ENCODE measurements around the gene HSPB9. TPM values are rescaled to one million over a fixed set of nuclear protein-coding genes. Genes with fewer than 3 reads are reported as not detected.

The HSPB9 gene
- total RNA-seq, 2 donors from 2014 or later: 1.8 TPM; not detected in 1

DNA sequence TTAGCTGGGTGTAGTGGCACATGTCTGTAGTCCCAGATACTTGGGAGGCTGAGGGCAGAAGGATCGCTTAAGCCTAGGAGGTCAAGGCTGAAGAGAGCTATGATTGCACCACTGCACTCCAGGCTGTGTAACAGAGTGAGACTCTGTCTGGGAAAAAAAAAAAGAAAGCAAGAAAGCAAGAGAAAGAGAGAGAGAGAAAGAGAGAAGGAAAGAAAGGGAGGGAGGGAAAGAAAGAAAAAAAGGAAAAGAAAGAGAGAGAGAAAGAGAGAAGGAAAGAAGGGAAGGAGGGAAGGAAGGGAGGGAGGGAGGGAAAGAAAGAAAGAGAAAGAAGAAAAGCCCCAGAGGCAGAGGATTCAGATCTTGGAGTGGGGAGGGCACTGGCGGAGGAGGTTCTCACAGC is 16.6 kb upstream of the HSPB9 start:
- Histone ChIP-seq H3K4me1 (peaks cover 7% of the 10 kb centered on the region), H3K36me3 (replicated peaks in 1 of 2; ENCODE audit: insufficient read depth in 1 of 2, low read depth in 2 of 2) (no peaks in the 10 kb centered on the region), H3K27me3 (no peaks in the 10 kb centered on the region), H3K27ac (no peak overlapping the region), H3K4me3 (no peak overlapping the region), H3K9me3 (no peaks in the 10 kb centered on the region)
- intact Hi-C loops (cut with DNase I): no loop called here
- DNase-seq: no peak
- TF ChIP-seq, protein P1, sequence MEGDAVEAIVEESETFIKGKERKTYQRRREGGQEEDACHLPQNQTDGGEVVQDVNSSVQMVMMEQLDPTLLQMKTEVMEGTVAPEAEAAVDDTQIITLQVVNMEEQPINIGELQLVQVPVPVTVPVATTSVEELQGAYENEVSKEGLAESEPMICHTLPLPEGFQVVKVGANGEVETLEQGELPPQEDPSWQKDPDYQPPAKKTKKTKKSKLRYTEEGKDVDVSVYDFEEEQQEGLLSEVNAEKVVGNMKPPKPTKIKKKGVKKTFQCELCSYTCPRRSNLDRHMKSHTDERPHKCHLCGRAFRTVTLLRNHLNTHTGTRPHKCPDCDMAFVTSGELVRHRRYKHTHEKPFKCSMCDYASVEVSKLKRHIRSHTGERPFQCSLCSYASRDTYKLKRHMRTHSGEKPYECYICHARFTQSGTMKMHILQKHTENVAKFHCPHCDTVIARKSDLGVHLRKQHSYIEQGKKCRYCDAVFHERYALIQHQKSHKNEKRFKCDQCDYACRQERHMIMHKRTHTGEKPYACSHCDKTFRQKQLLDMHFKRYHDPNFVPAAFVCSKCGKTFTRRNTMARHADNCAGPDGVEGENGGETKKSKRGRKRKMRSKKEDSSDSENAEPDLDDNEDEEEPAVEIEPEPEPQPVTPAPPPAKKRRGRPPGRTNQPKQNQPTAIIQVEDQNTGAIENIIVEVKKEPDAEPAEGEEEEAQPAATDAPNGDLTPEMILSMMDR (IDR thresholded peaks at IDR 0.05): no peak
- TF ChIP-seq POLR2A (IDR thresholded peaks at IDR 0.05): no peak
- ATAC-seq: no peak
- 89 to 97% methylated on average over 2 of the region's 2 CpGs for WGBS, 2 donors

- H3K27ac ChIP-seq: no peak overlapping the region
- WGBS, 2 donors: 62 to 78% methylated on average over 6 of the region's 6 CpGs
- no peak for ATAC-seq
- no peaks in the 10 kb centered on the region for H3K9me3 ChIP-seq
- H3K4me3 ChIP-seq: no peak overlapping the region
- H3K4me1 ChIP-seq: peaks cover 13% of the 10 kb centered on the region
- no peaks in the 10 kb centered on the region for H3K36me3 ChIP-seq (replicated peaks in 1 of 2; ENCODE audit: insufficient read depth in 1 of 2, low read depth in 2 of 2)
- DNase-seq: no peak
- no peak for TF ChIP-seq POLR2A (IDR thresholded peaks at IDR 0.05)
- TF ChIP-seq, protein P1 (IDR thresholded peaks at IDR 0.05): no peak
- intact Hi-C loops (cut with DNase I): no loop called here
- no peaks in the 10 kb centered on the region for H3K27me3 ChIP-seq
Observed at GRCh38 chr17:42107124-42107523, 15.5 kb upstream of the HSPB9 start.

GRCh38 chr17:42107597-42108576 is 14.7 kb upstream of the HSPB9 start:
- H3K9me3 ChIP-seq: no peaks in the 10 kb centered on the region
- intact Hi-C loops (cut with DNase I): no loop called here
- no peak overlapping the region for H3K4me3 ChIP-seq
- 44 to 78% methylated on average over 27 to 49 of the region's 51 CpGs for WGBS, 2 donors
- ATAC-seq (no peak), DNase-seq (peak; percentile 35 to 79 (median 70))
- no peak overlapping the region for H3K27ac ChIP-seq
- TF ChIP-seq POLR2A (IDR thresholded peaks at IDR 0.05): no peak
- TF ChIP-seq, protein P1 (IDR thresholded peaks at IDR 0.05): no peak
- peaks cover 16% of the 10 kb centered on the region for H3K4me1 ChIP-seq
- no peaks in the 10 kb centered on the region for H3K27me3 ChIP-seq
- H3K36me3 ChIP-seq (replicated peaks in 1 of 2; ENCODE audit: insufficient read depth in 1 of 2, low read depth in 2 of 2): no peaks in the 10 kb centered on the region

DNA sequence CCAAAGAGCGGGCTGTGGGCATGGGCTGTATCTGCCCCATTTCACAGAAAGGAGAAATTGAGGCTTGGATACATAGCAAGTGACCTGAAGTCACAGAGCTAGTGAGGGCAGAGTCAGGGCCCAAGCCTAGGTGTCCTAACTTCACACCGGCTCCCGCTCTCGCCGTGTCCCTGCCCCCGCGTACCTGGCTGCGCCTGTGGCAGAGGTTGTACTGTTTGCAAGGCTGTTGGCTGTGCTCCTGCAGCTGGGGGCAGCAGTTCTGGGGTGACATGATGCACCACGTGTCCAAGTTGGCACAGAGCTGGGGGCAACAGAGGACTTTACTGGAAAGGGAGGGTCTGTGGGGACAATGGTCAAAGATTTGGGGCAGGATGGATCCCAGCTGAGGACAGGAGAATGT is 13.5 kb upstream of the HSPB9 start:
- Histone ChIP-seq H3K9me3 (no peaks in the 10 kb centered on the region), H3K36me3 (replicated peaks in 1 of 2; ENCODE audit: insufficient read depth in 1 of 2, low read depth in 2 of 2) (no peaks in the 10 kb centered on the region), H3K4me1 (peaks cover 21% of the 10 kb centered on the region), H3K27me3 (no peaks in the 10 kb centered on the region), H3K27ac (no peak overlapping the region), H3K4me3 (no peak overlapping the region)
- DNase-seq (no peak), ATAC-seq (no peak)
- WGBS, 2 donors: 94 to 95% methylated on average over 2 to 9 of the region's 9 CpGs
- intact Hi-C loops (cut with DNase I): no loop called here
- TF ChIP-seq, protein P1 (IDR thresholded peaks at IDR 0.05): no peak
- TF ChIP-seq POLR2A (IDR thresholded peaks at IDR 0.05): no peak
